Common myeloid progenitor, CD34-positive (primary cell): ENCODE data around the gene CLEC11A.
"Not testable (repeated sequence)": the region's sequence is repeated elsewhere in the genome, so short reads cannot be mapped to it uniquely, and the experiment has no call there.

Source experiments
- CTCF ChIA-PET: fragments of 350-600 bp; sonication (Branson Sonifier 250); formaldehyde crosslinking; loops from one replicate; lab custom pipeline; 2021; ENCODE audit warnings: antibody characterized with exemption; lab: Charles Lee
- POLR2A ChIA-PET: fragments of 350-600 bp; sonication (Branson Sonifier 250); formaldehyde crosslinking; loops from one replicate; lab custom pipeline; 2021; ENCODE audit warnings: antibody characterized with exemption; lab: Charles Lee
- DNase-seq, 3 donors: peaks; one replicate each; pipeline versions ENCODE4 v3.0.0 to v3.0.0-alpha.2; 2013
- H3K27ac ChIP-seq, 2 experiments: 1 replicate in 1 of 2; 2 replicates in 1 of 2; pipeline ENCODE4 v1.7.0; 2013; ENCODE audit warnings: inconsistent platforms in 2 of 2, low read length in 2 of 2, mild to moderate bottlenecking in 2 of 2, low read depth in 1 of 2, moderate library complexity in 1 of 2; ENCODE audit not compliant: severe bottlenecking in 2 of 2, insufficient read depth in 1 of 2, poor library complexity in 1 of 2
- H3K27me3 ChIP-seq, 5 experiments: replicated peaks in 2 of 5; 1 replicate in 3 of 5; 2 replicates in 2 of 5; pipeline versions ENCODE4 v1.6.1 to v1.7.0; 2013; ENCODE audit warnings: low read length in 4 of 5, mild to moderate bottlenecking in 2 of 5, moderate library complexity in 2 of 5, inconsistent platforms in 1 of 5; ENCODE audit not compliant: insufficient read depth in 5 of 5, control insufficient read depth in 4 of 5
- H3K36me3 ChIP-seq, 4 experiments: 1 replicate in 2 of 4; 2 replicates in 2 of 4; pipeline versions ENCODE4 v1.6.1 to v1.7.0; 2013; ENCODE audit warnings: low read length in 3 of 4, control low read depth in 1 of 4, mild to moderate bottlenecking in 1 of 4; ENCODE audit not compliant: control insufficient read depth in 4 of 4, insufficient read depth in 4 of 4
- H3K4me1 ChIP-seq, 4 experiments: 1 replicate in 3 of 4; 2 replicates in 1 of 4; pipeline versions ENCODE4 v1.6.1 to v1.7.1; 2013; ENCODE audit warnings: low read length in 3 of 4, mild to moderate bottlenecking in 3 of 4, control low read depth in 1 of 4, inconsistent platforms in 1 of 4, moderate library complexity in 1 of 4; ENCODE audit not compliant: control insufficient read depth in 4 of 4, insufficient read depth in 4 of 4; ENCODE audit errors: control extremely low read depth in 1 of 4
- H3K4me3 ChIP-seq, 7 experiments: 1 replicate in 4 of 7; 2 replicates in 3 of 7; pipeline versions ENCODE4 v1.5.1 to v1.7.0; 2013; ENCODE audit warnings: mild to moderate bottlenecking in 7 of 7, low read length in 6 of 7, moderate library complexity in 6 of 7, inconsistent platforms in 2 of 7, low read depth in 2 of 7, control low read depth in 1 of 7; ENCODE audit not compliant: insufficient read depth in 4 of 7, control insufficient read depth in 1 of 7; ENCODE audit errors: extremely low read depth in 1 of 7
- H3K9me3 ChIP-seq, 5 experiments: 1 replicate in 4 of 5; 2 replicates in 1 of 5; pipeline versions ENCODE4 v1.6.1 to v1.7.1; 2013; ENCODE audit warnings: low read length in 4 of 5, mild to moderate bottlenecking in 2 of 5, inconsistent platforms in 1 of 5, low read depth in 1 of 5, moderate library complexity in 1 of 5; ENCODE audit not compliant: control insufficient read depth in 4 of 5, insufficient read depth in 2 of 5; ENCODE audit errors: control extremely low read depth in 1 of 5
- WGBS: methylation state at CpG from one replicate; pipeline ENCODE4 v1.1.5; 2013; ENCODE audit not compliant: insufficient coverage; 5-methylcytosine and 5-hydroxymethylcytosine counted together

Gene CLEC11A

DNA sequence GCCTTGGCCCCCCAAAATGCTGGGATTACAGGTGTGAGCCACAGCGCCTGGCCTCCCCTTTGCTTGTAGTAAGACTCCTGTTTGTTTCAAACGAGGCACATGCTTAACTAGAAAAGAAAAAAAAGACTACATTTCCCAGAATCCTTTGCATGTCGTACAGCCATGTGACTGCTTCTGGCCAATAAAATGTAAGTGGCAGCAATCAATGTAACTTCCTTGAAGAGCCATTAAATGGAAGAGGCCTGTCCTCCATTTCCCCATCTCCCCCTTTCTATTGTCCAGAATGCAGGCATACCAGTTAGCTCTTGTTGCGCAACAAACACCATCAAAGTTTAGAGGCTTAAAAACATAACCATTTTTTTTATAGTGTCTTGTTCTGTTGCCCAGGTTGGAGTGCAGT lies 36.7 kb downstream of the CLEC11A start:
- ChIA-PET POLR2A (interaction anchor here (0.6 kb wide), 1 partner anchor 27 kb away, joined by 3 read pairs; no protein-coding TSS in a partner anchor), CTCF (interaction anchor here (0.6 to 1.4 kb wide), 2 partner anchors 9 to 24 kb away, joined by 3 read pairs; no protein-coding TSS in a partner anchor)
- Histone ChIP-seq H3K4me1 (peaks cover 0 to 3% (median 0%) of the 10 kb centered on the region in 4 experiments), H3K36me3 (no peaks in the 10 kb centered on the region), H3K27ac (no peak overlapping the region), H3K27me3 (peaks cover 0 to 16% (median under 1%) of the 10 kb centered on the region in 5 experiments), H3K4me3 (no peak overlapping the region), H3K9me3 (no peaks in the 10 kb centered on the region)
- WGBS = 90% methylated on average over 2 of the region's 4 CpGs
- DNase-seq = peak; percentile 38 to 62 (median 57)

DNA sequence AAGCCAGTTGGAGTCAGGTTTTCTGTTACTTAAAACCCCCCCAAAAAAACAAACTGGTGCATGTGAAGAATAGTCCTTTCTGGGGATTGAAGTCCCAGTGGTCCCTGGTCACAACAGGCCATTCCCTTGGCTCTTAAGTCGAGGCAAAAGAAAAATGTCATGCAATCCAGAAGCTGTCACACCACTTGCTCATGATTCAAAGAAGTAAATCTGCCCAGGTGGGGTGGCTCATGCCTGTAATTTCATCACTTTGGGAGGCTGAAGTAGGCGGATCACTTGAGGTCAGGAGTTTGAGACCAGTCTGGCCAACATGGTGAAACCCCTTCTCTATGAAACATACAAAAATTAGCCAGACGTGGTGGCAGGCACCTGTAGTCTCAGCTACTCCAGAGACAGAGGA lies 38.3 kb downstream of the CLEC11A start:
- H3K36me3 ChIP-seq, DNase-seq, POLR2A ChIA-PET, H3K27me3 ChIP-seq, H3K4me3 ChIP-seq, H3K9me3 ChIP-seq, H3K4me1 ChIP-seq, CTCF ChIA-PET, H3K27ac ChIP-seq: not testable (repeated sequence)
- WGBS = 93% methylated on average over 2 of the region's 3 CpGs

DNA sequence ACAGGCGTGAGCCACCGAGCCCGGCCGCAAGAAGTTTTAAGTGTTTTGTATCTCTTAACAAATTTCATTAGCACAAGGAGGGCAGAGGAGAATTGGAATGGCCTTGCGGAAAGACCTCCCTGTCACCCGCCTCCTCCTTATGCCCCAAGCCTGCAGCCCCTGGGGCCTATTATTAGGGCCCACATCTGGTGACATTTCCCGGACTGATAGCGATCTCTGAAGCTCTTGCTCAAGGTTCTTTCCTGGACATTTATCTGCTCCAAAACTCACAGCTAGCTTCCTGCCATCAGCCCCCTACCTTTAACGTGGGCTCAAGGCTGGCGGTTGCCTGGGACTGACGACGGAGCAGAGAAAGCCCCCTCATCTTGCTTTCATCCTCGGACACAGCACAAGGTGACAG lies 40.4 kb downstream of the CLEC11A start:
- POLR2A ChIA-PET, H3K9me3 ChIP-seq, DNase-seq, CTCF ChIA-PET, H3K4me3 ChIP-seq, H3K27me3 ChIP-seq, H3K4me1 ChIP-seq, H3K36me3 ChIP-seq, H3K27ac ChIP-seq: not testable (repeated sequence)
- 85% methylated on average over 2 of the region's 13 CpGs for WGBS

DNA sequence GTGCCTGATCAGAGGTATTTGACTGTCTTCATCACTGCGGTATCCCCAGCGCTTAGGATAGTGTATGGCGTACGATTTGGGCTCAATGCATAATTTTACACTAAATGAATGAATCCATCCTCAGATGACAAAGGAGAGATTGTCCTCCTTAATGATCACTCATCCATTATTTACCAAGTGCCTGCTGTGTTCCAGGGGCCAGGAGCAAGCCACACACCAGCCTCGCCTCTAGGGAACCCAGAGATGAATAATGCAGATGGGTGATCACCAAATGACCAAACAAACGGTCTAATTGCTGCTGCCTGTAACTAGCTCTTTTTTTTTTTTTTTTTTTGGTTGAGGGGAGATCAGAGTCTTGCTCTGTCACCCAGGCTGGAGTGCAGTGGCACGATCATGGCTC lies 41.2 kb downstream of the CLEC11A start:
- Histone ChIP-seq H3K9me3 (no peaks in the 10 kb centered on the region), H3K4me3 (no peak overlapping the region), H3K27ac (no peak overlapping the region), H3K36me3 (no peaks in the 10 kb centered on the region), H3K4me1 (peaks cover 0 to 10% (median 3%) of the 10 kb centered on the region in 4 experiments), H3K27me3 (no peaks in the 10 kb centered on the region)
- WGBS = 100% methylated on average over 3 of the region's 7 CpGs
- POLR2A ChIA-PET = no interaction called here
- CTCF ChIA-PET = no interaction called here
- DNase-seq = no peak

DNA sequence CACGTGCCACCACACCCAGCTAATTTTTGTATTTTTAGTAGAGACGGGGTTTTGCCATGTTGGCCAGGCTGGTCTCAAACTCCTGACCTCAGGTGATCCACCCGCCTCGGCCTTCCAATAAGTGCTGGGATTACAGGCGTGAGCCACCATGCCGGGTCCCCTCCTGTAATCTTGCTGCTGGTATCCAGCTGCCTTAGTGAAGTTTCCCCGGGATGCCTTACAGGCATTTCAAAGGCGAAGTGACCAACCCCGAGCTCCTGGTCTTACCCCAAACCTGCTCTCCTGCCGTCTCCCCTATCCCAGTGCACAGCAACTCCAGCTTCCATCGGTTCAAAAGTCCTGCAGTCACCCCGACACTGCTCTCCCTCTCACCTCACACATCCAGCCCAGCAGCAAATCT lies 43.6 kb downstream of the CLEC11A start:
- POLR2A ChIA-PET, H3K27ac ChIP-seq, H3K36me3 ChIP-seq, H3K4me1 ChIP-seq, DNase-seq, H3K4me3 ChIP-seq, H3K9me3 ChIP-seq, H3K27me3 ChIP-seq: not testable (repeated sequence)
- CTCF ChIA-PET = interaction anchor here (1.2 kb wide), 1 partner anchor 38 kb away, joined by 3 read pairs; no protein-coding TSS in a partner anchor
- WGBS = 91% methylated on average over 9 of the region's 12 CpGs

DNA sequence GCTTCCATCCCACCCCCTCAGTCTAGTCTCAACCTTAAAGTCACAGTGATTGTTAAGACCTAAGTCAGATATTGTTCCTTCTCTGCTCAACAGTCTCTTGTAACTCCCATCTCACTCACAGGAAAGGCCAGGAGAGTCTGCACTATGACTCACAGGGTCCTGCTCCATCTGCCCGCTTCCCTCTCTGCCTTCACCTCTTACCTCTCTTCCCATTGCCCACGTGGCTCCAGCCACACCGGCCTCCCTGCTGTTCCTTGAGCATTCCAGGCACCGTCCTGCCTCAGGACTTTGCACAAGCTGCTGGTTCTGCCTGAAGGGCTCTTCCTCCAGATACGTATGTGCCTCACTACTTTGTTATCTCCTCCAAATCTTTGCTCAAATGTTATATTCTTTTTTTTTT lies 44.1 kb downstream of the CLEC11A start:
- H3K4me3 ChIP-seq, H3K27me3 ChIP-seq, H3K27ac ChIP-seq, H3K9me3 ChIP-seq, DNase-seq, POLR2A ChIA-PET, H3K4me1 ChIP-seq, H3K36me3 ChIP-seq: not testable (repeated sequence)
- CTCF ChIA-PET = interaction anchor here (1.2 kb wide), 1 partner anchor 38 kb away, joined by 3 read pairs; no protein-coding TSS in a partner anchor
- 61% methylated on average over 4 of the region's 5 CpGs for WGBS

DNA sequence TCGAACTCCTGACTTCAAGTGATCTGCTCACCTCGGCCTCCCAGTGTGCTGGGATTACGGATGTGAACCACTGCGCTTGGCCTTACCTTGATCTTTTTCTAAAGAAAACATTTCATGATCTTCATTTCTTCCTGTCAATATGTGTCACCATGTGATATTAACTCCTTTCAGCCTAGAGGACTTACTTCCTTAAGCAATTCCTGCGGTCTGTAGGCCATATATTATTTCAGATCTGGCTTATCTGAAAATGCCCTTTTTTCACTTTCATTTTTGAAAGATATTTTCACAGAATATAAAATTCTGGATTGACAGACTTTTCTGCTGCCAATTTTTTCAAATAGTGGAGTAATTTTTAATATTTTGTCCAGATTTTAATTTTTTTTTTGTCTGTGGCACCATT lies 45.1 kb downstream of the CLEC11A start:
- POLR2A ChIA-PET = no interaction called here
- no peaks in the 10 kb centered on the region for H3K36me3 ChIP-seq

More for the DNA sequence above, 45.1 kb downstream of the CLEC11A start:
- Histone ChIP-seq H3K4me3 (peak overlapping the region in 3 of 7 experiments; percentile 4 to 37 (median 33)), H3K27me3 (no peaks in the 10 kb centered on the region), H3K4me1 (peaks cover 0 to 10% (median 3%) of the 10 kb centered on the region in 4 experiments), H3K9me3 (peaks cover 0 to 2% (median 0%) of the 10 kb centered on the region in 5 experiments), H3K27ac (no peak overlapping the region)
- WGBS = 17% methylated on average over 4 of the region's 5 CpGs
- CTCF ChIA-PET = no interaction called here
- peak; percentile 54 to 77 (median 71) for DNase-seq
